GM18498 (cell line): ENCODE measurements around the gene MARVELD1.
A peak's percentile ranks its signal among the peaks of the same experiment; 100 is the strongest.

Experiments
- ATAC-seq: cut with Tn5 transposase; IDR thresholded peaks from one replicate; pipeline ENCODE4 v1.9.1; 2021; ENCODE audit warnings: mild to moderate bottlenecking, moderate library complexity; ENCODE audit not compliant: unreplicated experiment

MARVELD1 gene

DNA sequence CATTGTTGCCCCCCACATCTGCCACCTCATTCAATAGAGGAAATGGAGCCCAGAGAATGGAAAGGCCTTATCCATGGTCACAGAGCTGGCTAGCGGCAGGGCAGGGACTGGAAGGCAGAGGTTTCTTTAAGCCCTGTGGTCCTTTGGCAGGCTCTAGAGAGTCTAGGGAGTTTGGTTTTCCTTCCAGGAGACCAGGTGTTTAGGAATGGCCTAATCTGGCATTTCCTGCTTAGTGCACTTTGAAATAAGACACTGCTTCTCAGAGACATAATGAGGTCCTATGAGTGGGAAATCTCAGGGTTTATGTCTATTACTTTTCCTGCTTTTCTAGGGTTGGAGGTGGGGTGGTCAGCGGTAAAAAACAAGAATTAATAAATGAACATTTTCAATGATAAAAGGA lies 6.1 kb downstream of the MARVELD1 start:
- no peak for ATAC-seq

DNA sequence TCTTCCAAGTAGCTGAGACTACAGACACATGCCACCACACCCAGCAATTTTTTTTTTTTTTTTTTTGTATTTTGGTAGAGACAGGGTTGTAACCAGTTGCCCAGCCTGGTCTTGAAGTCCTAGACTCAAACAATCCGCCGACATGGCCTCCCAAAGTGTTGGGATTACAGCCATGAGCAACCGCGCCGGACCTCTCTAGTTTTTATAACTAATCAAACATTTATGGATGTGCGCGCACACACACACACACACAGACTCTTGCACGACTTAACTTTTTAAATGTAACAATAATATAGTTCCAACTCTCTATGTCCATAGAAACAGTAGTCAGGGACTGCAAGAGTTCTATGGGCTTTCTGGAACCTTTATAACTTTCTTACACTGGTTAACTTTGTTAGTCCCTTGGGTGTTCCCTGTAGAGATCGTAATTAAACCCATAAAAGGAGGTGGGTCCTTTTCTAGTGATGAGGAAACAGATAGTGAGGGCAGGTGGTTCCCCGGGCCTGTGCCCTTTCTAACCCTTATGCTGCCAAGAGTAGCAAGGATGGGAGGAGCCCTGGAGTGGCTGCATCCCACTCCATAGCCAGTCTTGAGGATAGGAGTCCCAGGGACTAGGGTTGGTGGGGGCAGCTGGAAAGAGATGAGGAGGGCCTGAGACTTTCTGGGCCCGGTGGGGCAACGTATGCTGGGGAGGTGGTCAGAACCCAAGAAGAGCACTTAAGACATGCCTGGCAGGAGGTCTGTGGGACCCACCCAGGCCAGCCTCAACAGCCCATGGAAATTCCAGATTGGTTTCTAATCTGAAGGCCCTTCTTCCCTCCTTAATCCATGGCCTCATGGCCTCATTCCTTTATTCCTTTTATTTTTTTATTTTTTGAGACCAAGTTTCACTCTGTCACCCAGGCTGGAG lies 8.6 kb downstream of the MARVELD1 start:
- no peak for ATAC-seq

DNA sequence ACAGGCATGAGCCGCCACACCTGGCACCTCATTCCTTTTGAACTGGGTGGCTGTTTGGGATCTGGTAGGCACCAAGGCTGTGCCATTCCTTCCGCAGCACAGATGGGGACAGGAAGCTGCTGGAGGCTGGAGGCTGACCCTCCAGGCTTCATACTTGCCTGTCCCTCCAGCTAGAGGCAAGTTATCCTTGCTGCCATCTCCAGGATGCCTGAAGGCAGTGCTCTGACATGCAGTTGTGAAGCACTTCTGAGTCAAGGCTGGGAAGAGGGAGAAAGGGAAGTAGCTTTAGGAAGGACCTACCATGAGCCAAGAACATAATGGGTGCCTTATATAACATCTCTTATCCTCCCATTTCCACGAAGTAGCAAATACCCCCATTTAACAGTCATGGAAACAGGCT lies 9.5 kb downstream of the MARVELD1 start:
- ATAC-seq = no peak

DNA sequence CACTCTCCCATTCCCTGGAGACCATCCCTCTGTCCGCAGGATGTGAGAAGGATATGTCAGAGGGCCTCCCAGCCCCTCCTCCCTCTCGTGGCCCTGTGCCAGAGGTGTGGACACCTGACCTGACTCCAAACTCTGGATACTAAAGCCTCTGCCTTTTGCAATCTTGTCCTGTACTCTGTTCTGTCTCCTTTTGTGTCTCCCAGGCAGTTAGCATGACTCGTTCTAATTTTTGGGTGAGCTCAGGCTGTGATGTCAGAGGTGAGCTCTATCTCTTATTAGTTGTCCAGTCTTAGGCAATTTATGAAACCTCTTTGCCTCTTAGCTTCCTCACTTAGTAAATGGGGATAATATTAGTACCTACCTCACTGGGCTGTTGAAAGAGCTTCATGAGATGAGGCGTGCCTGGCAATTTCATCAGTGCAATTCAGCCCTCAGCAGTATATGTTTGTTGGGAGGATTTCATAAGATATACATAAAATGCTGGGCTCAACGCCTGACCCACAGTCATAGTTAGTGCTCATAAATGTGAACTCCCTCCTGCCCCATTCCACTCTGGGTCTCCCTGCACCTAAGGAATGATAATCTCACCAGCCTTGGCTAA lies 10.9 kb downstream of the MARVELD1 start:
- ATAC-seq = no peak

DNA sequence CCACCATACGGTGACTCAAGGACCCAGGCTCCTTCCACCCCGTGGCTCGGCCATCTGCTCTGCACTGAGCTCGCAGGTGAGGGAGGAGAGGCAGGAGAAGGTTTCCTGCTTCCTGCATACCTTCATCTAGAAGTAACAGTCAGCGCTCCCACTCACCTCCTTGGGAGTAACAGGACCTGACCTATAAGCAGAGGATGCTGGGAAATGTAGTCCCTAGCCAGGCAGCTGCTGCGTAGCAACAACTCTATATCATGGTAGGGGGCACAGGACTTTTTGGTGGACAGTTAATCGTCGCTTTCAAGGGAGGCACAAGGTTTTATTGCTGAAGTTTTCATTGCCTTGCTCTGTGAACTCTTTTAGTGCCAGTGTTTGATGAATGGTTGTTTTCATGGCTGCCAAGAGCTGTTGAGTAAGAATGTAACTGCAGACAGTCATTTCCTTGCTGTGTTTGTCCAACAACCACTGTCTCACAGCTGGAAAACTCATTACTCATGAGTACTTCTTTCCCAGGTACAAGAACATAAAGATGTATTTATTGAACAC lies 13.2 kb downstream of the MARVELD1 start:
- no peak for ATAC-seq

DNA sequence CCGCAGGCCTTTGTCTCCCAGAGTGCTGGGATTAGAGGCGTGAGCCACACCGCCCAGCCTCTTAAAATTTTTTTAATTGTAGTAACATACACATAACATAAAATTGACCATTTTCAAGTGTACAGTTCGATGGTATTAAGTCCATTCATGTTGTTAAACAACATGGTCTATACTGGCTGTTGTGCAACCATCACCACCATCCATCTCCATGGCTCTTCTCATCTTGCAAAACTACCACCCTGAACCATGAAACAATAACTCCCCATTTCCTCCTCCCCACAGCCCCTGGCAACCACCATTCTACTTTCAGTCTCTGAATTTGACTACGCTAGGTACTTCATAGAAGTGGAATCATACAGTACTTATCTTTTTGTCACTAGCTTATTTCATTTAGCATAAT lies 15.5 kb downstream of the MARVELD1 start:
- no peak for ATAC-seq

DNA sequence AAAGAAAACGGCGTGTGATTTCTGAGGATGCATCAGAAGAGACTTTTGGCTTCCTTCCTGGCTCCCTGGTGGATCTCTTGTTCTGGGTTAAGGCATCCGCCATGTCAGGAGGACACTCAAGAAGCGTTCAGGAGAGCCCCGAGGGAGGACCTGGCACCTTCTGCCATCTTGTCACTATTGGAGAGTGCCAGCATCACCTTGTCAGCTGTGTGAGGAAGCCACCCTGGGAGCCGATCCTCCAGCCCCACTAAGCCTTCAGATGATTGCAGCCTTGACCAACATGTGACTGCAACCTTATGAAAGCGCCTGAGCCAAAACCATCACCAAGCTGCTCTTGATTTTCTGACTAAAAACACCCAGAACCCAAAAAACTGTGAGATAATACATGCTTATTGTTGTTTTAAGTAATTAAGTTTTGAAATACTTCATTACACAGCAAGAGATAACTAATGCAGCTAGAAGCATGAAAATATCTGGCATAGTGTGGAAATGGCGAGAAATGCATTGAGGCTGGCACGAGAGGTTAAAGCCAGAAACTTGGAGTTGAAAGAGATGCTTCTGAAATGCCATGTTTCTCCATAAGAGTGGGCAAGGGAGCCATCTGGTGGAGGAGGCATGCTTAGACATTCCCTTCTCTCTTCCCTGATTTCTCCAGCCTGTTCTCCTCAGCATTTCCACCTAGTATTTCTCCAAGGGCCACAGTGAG lies 18.0 kb downstream of the MARVELD1 start:
- ATAC-seq = no peak

DNA sequence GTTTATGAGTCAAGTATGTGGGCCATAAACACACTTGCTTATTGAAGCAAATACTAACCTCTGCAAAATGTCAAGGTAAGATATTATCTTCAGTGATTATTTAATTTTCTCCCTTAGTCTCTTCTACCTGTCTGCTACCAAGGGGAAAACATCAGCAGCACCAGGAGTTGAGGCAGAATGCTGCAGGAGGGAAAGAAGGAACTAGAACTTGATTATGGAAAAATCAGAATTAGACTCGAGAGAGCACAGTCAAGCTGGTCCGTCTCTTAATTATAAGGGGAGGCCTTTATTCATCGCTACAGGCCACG lies 18.5 kb downstream of the MARVELD1 start:
- ATAC-seq = no peak

DNA sequence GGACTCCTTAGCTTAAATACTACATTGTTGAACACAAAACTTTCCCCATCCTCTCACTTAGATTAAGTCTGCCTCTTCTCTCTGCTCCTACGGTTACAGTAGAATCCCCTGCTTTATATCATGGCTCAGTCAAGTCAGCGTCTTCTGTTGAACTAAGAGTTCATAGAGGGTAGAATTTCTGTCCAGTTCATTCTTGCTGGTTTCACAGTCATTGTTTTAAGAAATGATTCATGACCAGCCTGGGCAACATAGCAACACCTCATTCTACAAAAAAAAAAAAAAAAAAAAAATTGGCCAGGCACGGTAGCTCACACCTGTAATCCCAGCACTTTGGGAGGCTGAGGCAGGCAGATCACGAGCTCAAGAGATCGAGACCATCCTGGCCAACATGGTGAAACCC lies 19.7 kb downstream of the MARVELD1 start:
- ATAC-seq = no peak

DNA sequence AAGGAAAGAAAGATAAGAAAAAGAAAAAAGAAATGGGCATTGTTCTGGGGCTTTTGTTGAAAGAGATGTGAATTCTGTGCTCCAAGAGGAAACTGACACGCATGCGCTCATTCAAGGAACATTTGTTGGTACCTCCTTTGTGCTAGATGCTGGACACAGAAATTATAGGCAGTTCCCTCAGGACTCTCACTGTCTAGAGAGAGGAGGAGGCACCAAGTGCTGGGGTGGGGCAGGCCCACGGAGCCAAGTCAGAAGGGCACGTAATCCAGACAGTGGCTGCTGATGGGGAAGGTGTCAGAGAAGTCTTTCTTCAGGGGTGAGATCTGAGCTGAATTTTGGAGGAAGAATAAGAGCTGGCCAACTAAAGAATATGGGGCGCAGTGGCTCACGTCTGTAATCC lies 20.5 kb downstream of the MARVELD1 start:
- no peak for ATAC-seq

DNA sequence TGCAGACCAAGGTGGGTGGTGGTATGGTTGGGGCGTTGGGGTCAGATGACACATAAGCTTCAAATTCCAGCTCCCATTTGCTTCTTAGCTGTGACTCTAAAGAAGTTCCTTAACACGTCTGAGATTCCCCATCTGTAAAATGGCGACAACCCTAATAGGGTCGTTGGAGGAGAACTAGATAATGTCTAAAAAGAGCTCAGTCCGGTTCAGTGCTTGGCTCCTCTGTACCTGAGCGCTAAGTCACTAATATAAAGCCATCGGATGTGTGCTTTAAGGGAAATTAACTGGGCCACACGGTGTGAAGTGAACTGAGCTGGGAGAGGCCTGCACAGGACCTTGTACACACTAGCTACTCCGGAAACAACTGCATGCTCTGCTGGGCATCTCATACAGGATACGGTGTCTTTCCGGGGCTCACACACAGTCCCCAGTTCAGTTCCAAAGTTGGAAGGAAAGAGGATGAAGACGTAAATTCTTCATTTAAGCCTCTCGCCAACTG lies 22.9 kb downstream of the MARVELD1 start:
- peak; percentile 6 for ATAC-seq

DNA sequence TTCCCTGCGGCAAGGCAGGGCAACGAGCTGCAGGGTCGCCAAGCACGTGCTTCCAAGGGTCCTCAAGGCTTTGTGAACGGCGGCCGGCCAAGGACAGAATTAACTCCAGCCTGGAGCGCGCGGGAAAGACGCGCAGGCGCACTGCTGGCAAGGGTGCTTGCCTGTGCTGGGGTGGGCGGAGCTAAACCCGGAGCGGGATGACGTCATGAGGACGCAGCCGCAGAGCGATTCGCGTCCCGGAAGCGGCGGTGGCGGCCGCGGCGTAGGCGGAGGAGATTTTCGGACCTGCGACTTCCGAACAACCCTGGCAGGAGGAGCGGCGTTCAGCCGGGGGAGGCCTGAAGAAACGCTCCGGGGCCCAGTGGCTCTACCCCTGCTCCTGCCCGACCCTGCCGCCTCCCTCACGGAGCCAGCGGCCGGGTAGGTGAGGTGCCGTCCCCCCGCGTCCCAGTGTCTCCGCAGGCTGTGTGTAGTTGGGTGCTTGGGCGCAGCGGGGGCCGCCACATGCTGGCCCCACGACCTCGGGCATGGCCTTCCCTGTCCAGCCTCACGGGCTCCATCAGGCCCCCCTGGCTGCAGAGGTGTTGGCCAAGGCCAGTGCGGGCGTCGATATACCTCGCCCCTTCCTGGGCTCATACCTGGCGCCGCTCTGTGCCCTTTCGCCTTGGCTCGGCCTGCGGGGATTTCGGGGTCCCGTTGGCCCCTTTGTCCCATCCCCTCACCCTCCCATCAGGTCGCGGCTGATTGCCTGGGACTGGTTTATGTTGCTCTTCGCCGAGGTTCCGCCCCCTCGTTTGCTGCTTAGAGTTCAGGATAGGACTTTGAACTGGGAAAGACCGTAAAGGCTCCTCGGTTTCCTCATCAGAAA lies 23.6 kb downstream of the MARVELD1 start, which contains the start of gene ZFYVE27:
Gene ZFYVE27, plus strand, starts transcription at position 227 of the 868 bp plus-strand sequence. CDS start 1,350 bp downstream, outside the sequence.
- ATAC-seq = peak; percentile 92

DNA sequence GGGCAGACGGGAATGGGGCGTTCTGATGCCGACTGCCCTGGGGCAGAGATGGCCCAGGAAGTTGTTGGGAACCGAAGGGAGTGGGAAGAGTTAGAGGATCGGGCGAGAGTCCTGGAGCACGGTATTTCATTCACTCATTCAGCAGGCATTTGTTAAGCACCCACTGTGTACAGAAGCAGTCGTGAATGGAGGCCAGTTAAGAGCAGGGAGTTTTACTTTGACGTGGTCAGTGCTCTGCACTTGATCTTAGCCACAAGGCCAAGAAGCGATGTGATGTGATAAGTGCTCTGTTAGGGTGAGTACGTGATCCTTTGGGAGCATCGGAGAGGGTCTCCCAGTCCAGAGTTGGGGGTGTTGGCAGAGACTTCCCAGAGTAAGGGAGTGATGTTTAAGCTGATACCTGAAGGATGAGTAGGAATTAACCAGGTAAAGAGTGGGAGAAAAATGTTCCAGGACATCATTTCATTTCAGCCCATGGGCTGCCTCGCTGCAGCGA lies 24.3 kb downstream of the MARVELD1 start:
- ATAC-seq = peak; percentile 9

DNA sequence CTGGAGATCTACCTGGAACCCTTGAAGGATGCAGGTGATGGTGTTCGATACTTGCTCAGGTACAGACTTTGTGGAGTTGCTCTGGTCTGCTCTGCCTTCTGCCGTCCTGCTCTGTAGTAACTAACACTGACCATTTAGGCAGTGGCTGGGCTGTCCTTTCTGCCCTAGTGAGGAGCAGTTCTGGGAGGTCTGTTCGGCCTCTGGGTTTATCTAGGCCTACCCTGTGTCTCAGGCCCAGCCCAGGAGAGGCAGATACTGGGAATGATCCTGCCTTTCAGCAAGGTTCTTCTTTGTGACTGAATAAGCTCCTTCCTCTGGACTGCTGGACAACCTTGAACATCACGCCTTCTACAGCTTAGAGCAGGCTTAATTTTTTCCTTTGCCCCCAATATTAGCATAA lies 25.1 kb downstream of the MARVELD1 start:
- ATAC-seq = no peak

DNA sequence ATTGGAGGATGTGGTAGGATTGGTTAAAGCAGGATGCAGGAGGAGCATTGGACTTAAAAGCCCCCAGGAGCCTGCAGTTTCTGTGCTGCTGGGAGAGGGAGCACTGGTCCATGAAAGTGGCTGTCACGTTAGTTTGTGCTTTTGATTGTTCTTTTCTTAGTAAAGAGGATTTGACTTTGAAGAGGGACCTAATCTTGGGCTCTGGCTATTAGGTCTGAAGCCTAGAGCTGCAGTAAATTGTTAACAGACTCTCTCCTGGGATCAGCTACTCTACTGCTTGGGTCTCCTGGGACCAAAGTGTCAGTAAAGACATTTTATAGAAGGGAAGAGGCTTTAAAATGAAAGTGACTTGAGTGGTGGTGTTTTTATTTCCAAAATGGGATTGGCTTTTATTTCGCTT lies 27.1 kb downstream of the MARVELD1 start:
- ATAC-seq = no peak

DNA sequence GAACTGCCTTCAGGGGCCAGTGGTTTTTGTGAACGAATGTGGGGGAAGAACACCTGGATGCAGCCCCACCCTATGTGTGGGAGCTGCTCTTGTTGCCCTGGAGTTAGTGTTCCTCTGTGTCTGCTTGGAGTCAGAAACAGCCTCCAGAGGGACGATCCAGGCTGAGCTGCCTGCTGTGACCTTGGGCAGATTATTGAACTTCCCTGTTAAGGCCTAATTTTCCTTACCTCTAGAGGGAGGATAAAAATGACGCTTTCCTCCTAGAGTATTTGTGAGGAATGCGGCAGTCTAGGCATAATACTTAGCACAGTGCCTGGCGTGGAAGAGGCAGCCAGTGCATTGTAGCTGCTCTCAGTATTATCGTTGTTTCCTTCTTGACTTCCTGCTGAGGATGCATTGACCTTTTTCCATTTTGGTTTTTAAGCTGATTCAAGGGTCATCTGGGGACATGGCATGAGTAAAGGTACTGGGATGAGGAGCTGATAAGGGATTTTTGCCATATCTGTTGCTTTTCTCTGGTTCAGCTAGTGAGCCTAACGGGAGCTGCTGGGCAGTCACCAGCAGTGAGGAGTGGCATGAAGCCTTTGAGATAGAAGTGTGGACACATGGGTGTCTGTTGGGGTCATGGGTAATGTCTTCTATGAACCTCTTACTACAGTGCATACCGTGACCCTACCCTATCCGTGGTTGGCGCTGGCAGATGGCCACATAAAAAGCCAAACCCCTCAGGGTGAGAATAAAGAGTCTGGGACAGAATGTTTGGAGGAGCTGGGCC lies 29.8 kb downstream of the MARVELD1 start:
- ATAC-seq = no peak

DNA sequence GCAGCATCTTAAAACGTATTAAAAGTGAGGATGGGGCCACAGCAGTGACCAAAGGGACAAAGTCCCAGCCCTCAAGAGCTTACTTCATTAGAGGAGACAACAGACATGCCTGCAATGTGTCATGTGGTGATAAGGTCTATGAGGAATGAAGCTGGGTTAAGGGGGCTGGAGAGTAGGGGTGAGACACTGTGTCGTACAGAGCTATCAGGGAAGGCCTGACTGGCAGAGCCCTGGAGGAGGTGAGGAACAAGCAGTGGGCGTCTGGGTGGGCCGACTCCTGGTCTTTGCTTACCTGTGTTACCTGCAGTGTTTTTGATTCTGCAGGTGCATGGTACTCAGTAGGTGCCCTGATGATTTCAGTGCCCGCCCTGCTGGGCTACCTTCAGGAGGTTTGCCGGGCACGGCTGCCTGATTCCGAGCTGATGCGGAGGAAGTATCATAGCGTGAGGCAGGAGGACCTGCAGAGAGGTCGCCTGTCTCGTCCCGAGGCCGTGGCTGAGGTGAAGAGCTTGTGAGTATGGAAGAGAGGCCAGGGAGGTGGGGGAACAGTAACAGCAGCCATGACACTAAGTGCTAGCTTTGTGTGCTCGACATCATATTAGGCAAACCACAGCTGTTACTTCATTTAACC lies 31.0 kb downstream of the MARVELD1 start:
- ATAC-seq = no peak

DNA sequence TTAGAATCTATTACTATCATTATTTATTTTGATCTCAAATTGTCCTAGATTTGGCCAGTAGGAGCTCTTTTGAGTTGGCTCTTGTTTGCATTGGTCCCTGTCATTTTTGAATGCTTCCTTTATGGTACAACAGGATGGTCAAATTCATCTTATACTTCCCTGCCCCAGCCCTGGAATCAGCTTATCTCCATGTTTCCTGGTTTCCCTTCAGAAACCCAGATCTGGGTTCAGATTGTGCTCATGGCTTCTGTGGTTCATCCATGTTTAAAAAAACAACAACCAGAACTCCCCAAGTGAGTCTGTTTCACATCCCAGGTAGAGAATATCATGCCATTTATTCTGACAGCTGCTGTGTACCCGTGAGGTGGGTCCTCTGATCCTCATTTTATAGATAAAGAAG lies 34.0 kb downstream of the MARVELD1 start:
- no peak for ATAC-seq

DNA sequence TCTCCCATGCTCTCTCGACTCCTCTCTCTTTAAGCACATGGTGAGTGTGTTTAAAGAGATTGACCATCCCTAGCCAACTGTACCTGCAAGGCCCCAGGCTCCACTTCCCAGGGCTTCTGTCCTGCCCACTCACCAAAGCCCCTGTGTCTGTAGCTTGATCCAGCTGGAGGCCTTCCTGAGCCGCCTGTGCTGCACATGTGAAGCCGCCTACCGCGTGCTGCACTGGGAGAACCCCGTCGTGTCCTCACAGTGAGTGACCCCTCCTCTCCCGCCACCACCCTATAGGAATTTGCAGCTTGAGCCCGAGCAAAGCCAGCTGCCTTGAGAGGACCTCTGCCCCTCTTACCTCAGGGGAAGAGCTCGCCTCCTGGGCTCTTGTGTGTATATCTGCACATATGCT lies 34.6 kb downstream of the MARVELD1 start:
- no peak for ATAC-seq
